PC-3 (cell line): Measurements from ENCODE around the gene EPHA1. TPM values are rescaled to one million over a fixed set of nuclear protein-coding genes. Genes with fewer than 3 reads are reported as not detected.

Experiments
- ATAC-seq: fragments of 200-7000 bp; cut with Tn5 transposase; 2 replicates; pipeline ENCODE4 v1.9.1; 2020; ENCODE audit warnings: mild to moderate bottlenecking, moderate library complexity
- BruUV-seq: library from RNA; stranded (reverse); fragments of 400-500 nt; replicated peaks from 2 replicates; lab custom pipeline; 2021; lab: Mats Ljungman, UMichigan
- CTCF ChIA-PET: fragments of 300-600 bp; sonication (Branson Sonifier 250); formaldehyde crosslinking; loops from one replicate; lab custom pipeline; 2022; ENCODE audit warnings: antibody characterized with exemption; lab: Charles Lee
- POLR2A ChIA-PET: fragments of 300-600 bp; sonication (Branson Sonifier 250); formaldehyde crosslinking; loops from one replicate; lab custom pipeline; 2022; ENCODE audit warnings: antibody characterized with exemption; ENCODE audit not compliant: unreplicated experiment; lab: Charles Lee
- DNase-seq: peaks from one replicate; pipeline ENCODE4 v3.0.0-alpha.2; 2015
- H2AFZ ChIP-seq: fragments of 300-600 bp; sonication (generic); 2 replicates; pipeline ENCODE4 v1.6.0; 2016; ENCODE audit warnings: antibody characterized with exemption, low read length
- H3F3A ChIP-seq: fragments of 300-600 bp; sonication (generic); one replicate; pipeline ENCODE4 v1.6.0; 2017; ENCODE audit warnings: antibody characterized with exemption, low read length, control low read depth, mild to moderate bottlenecking; ENCODE audit not compliant: unreplicated experiment
- H3K27ac ChIP-seq: fragments of 300-600 bp; sonication (generic); 2 replicates; pipeline ENCODE4 v1.5.1; 2016; ENCODE audit warnings: mild to moderate bottlenecking, low read length
- H3K27me3 ChIP-seq: fragments of 300-600 bp; sonication (generic); 2 replicates; pipeline ENCODE4 v1.6.1; 2016; ENCODE audit warnings: low read length, mixed read lengths
- H3K36me3 ChIP-seq: fragments of 300-600 bp; sonication (generic); 2 replicates; pipeline ENCODE4 v1.6.1; 2016; ENCODE audit warnings: low read depth, mixed run types, low read length, mixed read lengths
- H3K4me1 ChIP-seq: fragments of 300-600 bp; sonication (generic); 2 replicates; pipeline ENCODE4 v1.5.1; 2016; ENCODE audit warnings: low read length; ENCODE audit not compliant: insufficient read depth
- H3K4me2 ChIP-seq: fragments of 300-600 bp; sonication (generic); 2 replicates; pipeline ENCODE4 v1.6.0; 2016; ENCODE audit warnings: low read length
- H3K4me3 ChIP-seq: fragments of 300-600 bp; sonication (generic); 2 replicates; pipeline ENCODE4 v1.5.1; 2016; ENCODE audit warnings: mild to moderate bottlenecking, low read length, mixed read lengths
- H3K79me2 ChIP-seq: fragments of 300-600 bp; sonication (generic); 2 replicates; pipeline ENCODE4 v1.6.1; 2017; ENCODE audit warnings: low read length, mixed read lengths
- H3K9ac ChIP-seq: fragments of 300-600 bp; sonication (generic); 2 replicates; pipeline ENCODE4 v1.6.0; 2016; ENCODE audit warnings: mild to moderate bottlenecking, low read length
- H3K9me2 ChIP-seq: fragments of 300-600 bp; sonication (generic); replicated peaks from 2 replicates; pipeline ENCODE4 v1.6.1; 2016; ENCODE audit warnings: mixed run types, low read length, mixed read lengths
- H3K9me3 ChIP-seq: fragments of 300-600 bp; sonication (generic); 2 replicates; pipeline ENCODE4 v1.6.1; 2016; ENCODE audit warnings: low read length, mixed read lengths
- H4K20me1 ChIP-seq: fragments of 300-600 bp; sonication (generic); 2 replicates; pipeline ENCODE4 v1.6.1; 2016; ENCODE audit warnings: low read length, mixed read lengths
- CTCF ChIP-seq: fragments of 300-600 bp; sonication (generic); conservative IDR thresholded peaks from 2 replicates; pipeline ENCODE4 v1.5.1; 2017; ENCODE audit warnings: antibody characterized with exemption, low read depth, mild to moderate bottlenecking, low read length
- EZH2 ChIP-seq: fragments of 300-600 bp; sonication (generic); IDR thresholded peaks from one replicate; pipeline ENCODE4 v1.6.1; 2017; ENCODE audit warnings: antibody characterized with exemption, mild to moderate bottlenecking, low read length; ENCODE audit not compliant: unreplicated experiment
- EZH2phosphoT487 ChIP-seq: fragments of 300-600 bp; sonication (generic); IDR thresholded peaks from 2 replicates; pipeline ENCODE4 v1.6.1; 2018; ENCODE audit warnings: mild to moderate bottlenecking, antibody characterized with exemption, low read length, borderline replicate concordance
- intact Hi-C: fragments of 100-400 bp; cut with micrococcal nuclease; formaldehyde crosslinking; loops from 2 replicates; pipeline ENCODE4 v1.9.0; 2023
- total RNA-seq: library from RNA; depleted of rRNA; stranded (reverse); fragments of >200 nt; gene quantifications from 2 replicates; pipeline ENCODE4 v1.2.3, GENCODE V29; 2014

The EPHA1 gene
- total RNA-seq, 1 experiment from 2014 or later: 46.4 TPM

- TSS peak; percentile 36 for BruUV-seq
- H3K4me3 ChIP-seq: peak overlapping the region; percentile 53
- POLR2A ChIA-PET: no interaction called here
- no peaks in the 10 kb centered on the region for H3K36me3 ChIP-seq
- no peaks in the 10 kb centered on the region for H4K20me1 ChIP-seq
- H2AFZ ChIP-seq: no peak overlapping the region
- intact Hi-C loops: no loop called here
- H3K9me3 ChIP-seq: no peaks in the 10 kb centered on the region
- peaks cover 8% of the 10 kb centered on the region for H3K4me1 ChIP-seq
- no peak overlapping the region for H3K9ac ChIP-seq
- no peak for TF ChIP-seq EZH2
- TF ChIP-seq EZH2phosphoT487: no peak
- TF ChIP-seq CTCF: no peak
- H3K9me2 ChIP-seq: no peaks in the 10 kb centered on the region
- CTCF ChIA-PET: no interaction called here
- no peak for DNase-seq
- peak overlapping the region; percentile 54 for H3K4me2 ChIP-seq
- H3K27me3 ChIP-seq: peaks cover 9% of the 10 kb centered on the region
- no peaks in the 10 kb centered on the region for H3K79me2 ChIP-seq
- H3F3A ChIP-seq: no peaks in the 10 kb centered on the region
- ATAC-seq: no peak
- no peak overlapping the region for H3K27ac ChIP-seq
Observed at GRCh38 chr7:143363016-143363937, 45.4 kb downstream of the EPHA1 start.

- H3K4me1 ChIP-seq: no peaks in the 10 kb centered on the region; the same call in 1 of the 2 replicates
- H3K27ac ChIP-seq: no peak within 1 kb of the TSS
- H3K4me2 ChIP-seq: peak within 1 kb of the TSS; percentile 95
- no TSS peak for BruUV-seq
- H3K79me2 ChIP-seq: no peaks in the 10 kb centered on the region
- ATAC-seq (peak; percentile 53), DNase-seq (no peak)
- peak within 1 kb of the TSS; percentile 82 for H2AFZ ChIP-seq
- ChIA-PET POLR2A (interaction anchor here (0.7 kb wide), 1 partner anchor 61 kb away, joined by 7 read pairs; no protein-coding TSS in a partner anchor), CTCF (no interaction called here)
- TF ChIP-seq CTCF (no peak), EZH2 (no peak), EZH2phosphoT487 (no peak)
- H3K4me3 ChIP-seq: peak within 1 kb of the TSS; percentile 82
- no peak within 1 kb of the TSS for H3K9ac ChIP-seq
- H3K36me3 ChIP-seq: no peaks in the 10 kb centered on the region
- intact Hi-C loops: no loop called here
- H4K20me1 ChIP-seq: no peaks in the 10 kb centered on the region
- no peaks in the 10 kb centered on the region for H3F3A ChIP-seq
- H3K27me3 ChIP-seq: peaks cover 9% of the 10 kb centered on the region
- no peaks in the 10 kb centered on the region for H3K9me3 ChIP-seq
- H3K9me2 ChIP-seq: no peaks in the 10 kb centered on the region
Observed at GRCh38 chr7:143362131-143363015, 46.3 kb downstream of the EPHA1 start, which contains the start of gene FAM131B. Gene FAM131B (minus strand): TSS chr7:143362713. CDS start chr7:143362603, 110 bp downstream.
